GM18907 (cell line): ENCODE measurements around the gene RNF166.
A peak's percentile ranks its signal among the peaks of the same experiment; 100 is the strongest.
"Not testable (repeated sequence)": the region's sequence is repeated elsewhere in the genome, so short reads cannot be mapped to it uniquely, and the experiment has no call there.

Experiments used
- ATAC-seq: cut with Tn5 transposase; IDR thresholded peaks from one replicate; pipeline ENCODE4 v1.9.1; 2021; ENCODE audit warnings: mild to moderate bottlenecking, moderate library complexity; ENCODE audit not compliant: unreplicated experiment

Gene RNF166

GRCh38 chr16:88678224-88678979 lies 27.8 kb downstream of the RNF166 start:
- no peak for ATAC-seq

- ATAC-seq = no peak
Measured at GRCh38 chr16:88677721-88678120, 28.5 kb downstream of the RNF166 start.

- no peak for ATAC-seq
Measured at GRCh38 chr16:88676502-88677242, 29.5 kb downstream of the RNF166 start.

GRCh38 chr16:88673716-88674379 lies 32.4 kb downstream of the RNF166 start:
- no peak for ATAC-seq

- ATAC-seq = no peak
Measured at GRCh38 chr16:88672776-88673175, 33.4 kb downstream of the RNF166 start.

GRCh38 chr16:88671806-88672205 lies 34.4 kb downstream of the RNF166 start:
- ATAC-seq = no peak

- no peak for ATAC-seq
Measured at GRCh38 chr16:88669980-88670379, 36.2 kb downstream of the RNF166 start.

GRCh38 chr16:88669493-88669892 lies 36.7 kb downstream of the RNF166 start:
- not testable (repeated sequence) for ATAC-seq

GRCh38 chr16:88667461-88667860 lies 38.7 kb downstream of the RNF166 start:
- ATAC-seq = no peak

GRCh38 chr16:88665570-88665969 lies 40.6 kb downstream of the RNF166 start:
- ATAC-seq = no peak

GRCh38 chr16:88665148-88665547 lies 41.1 kb downstream of the RNF166 start:
- no peak for ATAC-seq

- peak; percentile 89 for ATAC-seq
Measured at GRCh38 chr16:88662843-88663606, 43.2 kb downstream of the RNF166 start, which contains the start of gene MVD. Gene MVD (minus strand): TSS chr16:88663091. CDS start chr16:88663080, 11 bp downstream.

GRCh38 chr16:88662222-88662842 lies 43.9 kb downstream of the RNF166 start:
- peak; percentile 9 for ATAC-seq

- ATAC-seq = no peak
Measured at GRCh38 chr16:88661468-88661867, 44.7 kb downstream of the RNF166 start.

- no peak for ATAC-seq
Measured at GRCh38 chr16:88659160-88659559, 47.0 kb downstream of the RNF166 start.

GRCh38 chr16:88658714-88659113 lies 47.5 kb downstream of the RNF166 start:
- no peak for ATAC-seq

GRCh38 chr16:88657371-88657770 lies 48.8 kb downstream of the RNF166 start:
- ATAC-seq = no peak

- no peak for ATAC-seq
Measured at GRCh38 chr16:88656291-88656980, 49.8 kb downstream of the RNF166 start.

GRCh38 chr16:88655733-88656281 lies 50.4 kb downstream of the RNF166 start:
- ATAC-seq = no peak
